ENCODE results near the gene PPFIA4. TPM values are rescaled to one million over a fixed set of nuclear protein-coding genes. Genes with fewer than 3 reads are reported as not detected.
"Not testable (repeated sequence)": the region's sequence is repeated elsewhere in the genome, so short reads cannot be mapped to it uniquely, and the experiment has no call there.

PPFIA4 gene
- total RNA-seq, 1 experiment from 2014 or later = 12.1 TPM

- H4K20me1 ChIP-seq (ENCODE audit: low read length) = no peaks in the 10 kb centered on the region
Measured at GRCh38 chr1:202981939-202982338, 44.4 kb upstream of the PPFIA4 start.

GRCh38 chr1:202982715-202983430 is 43.4 kb upstream of the PPFIA4 start:
- Histone ChIP-seq H3K4me1 (ENCODE audit: insufficient read depth, low read length) (no peaks in the 10 kb centered on the region), H3K9me2 (replicated peaks; ENCODE audit: low read length) (no peaks in the 10 kb centered on the region), H3K27me3 (ENCODE audit: low read length) (peaks cover 57% of the 10 kb centered on the region), H3K36me3 (ENCODE audit: low read depth, low read length) (no peaks in the 10 kb centered on the region), H2AFZ (ENCODE audit: low read length) (no peak overlapping the region), H3F3A (ENCODE audit: low read length, unreplicated experiment) (no peaks in the 10 kb centered on the region), H3K4me2 (ENCODE audit: low read length) (no peak overlapping the region), H4K20me1 (ENCODE audit: low read length) (no peaks in the 10 kb centered on the region), H3K4me3 (ENCODE audit: low read length) (no peak overlapping the region), H3K9me3 (ENCODE audit: low read length) (no peaks in the 10 kb centered on the region), H3K79me2 (ENCODE audit: low read length) (no peaks in the 10 kb centered on the region), H3K9ac (ENCODE audit: low read length) (no peak overlapping the region), H3K27ac (ENCODE audit: low read length) (no peak overlapping the region)
- ChIA-PET CTCF (no interaction called here), POLR2A (ENCODE audit: unreplicated experiment) (no interaction called here)
- intact Hi-C loops (cut with micrococcal nuclease) = no loop called here
- DNase-seq (peak; percentile 46), ATAC-seq (peak; percentile 18; the same call in 1 of the 2 replicates)
- BruUV-seq (replicated peaks) = no TSS peak
- TF ChIP-seq EZH2 (IDR thresholded peaks at IDR 0.05; ENCODE audit: low read length, unreplicated experiment) (no peak), CTCF (conservative IDR thresholded peaks at IDR 0.05; ENCODE audit: low read depth, low read length) (no peak), EZH2phosphoT487 (IDR thresholded peaks at IDR 0.05; ENCODE audit: borderline replicate concordance, low read length) (no peak)

More at GRCh38 chr1:202981939-202982338, 44.4 kb upstream of the PPFIA4 start:
- Histone ChIP-seq H3F3A (ENCODE audit: low read length, unreplicated experiment) (no peaks in the 10 kb centered on the region), H3K27ac (ENCODE audit: low read length) (no peak overlapping the region), H3K27me3 (ENCODE audit: low read length) (peaks cover 57% of the 10 kb centered on the region), H3K4me3 (ENCODE audit: low read length) (no peak overlapping the region), H3K36me3 (ENCODE audit: low read depth, low read length) (no peaks in the 10 kb centered on the region), H3K4me2 (ENCODE audit: low read length) (no peak overlapping the region), H3K9ac (ENCODE audit: low read length) (no peak overlapping the region), H3K79me2 (ENCODE audit: low read length) (no peaks in the 10 kb centered on the region), H3K9me3 (ENCODE audit: low read length) (no peaks in the 10 kb centered on the region), H3K4me1 (ENCODE audit: insufficient read depth, low read length) (no peaks in the 10 kb centered on the region), H3K9me2 (replicated peaks; ENCODE audit: low read length) (no peaks in the 10 kb centered on the region), H2AFZ (ENCODE audit: low read length) (no peak overlapping the region)
- CTCF ChIA-PET = no interaction called here
- no TSS peak for BruUV-seq (replicated peaks)
- ATAC-seq = no peak
- no peak for TF ChIP-seq EZH2 (IDR thresholded peaks at IDR 0.05; ENCODE audit: low read length, unreplicated experiment)
- no peak for TF ChIP-seq CTCF (conservative IDR thresholded peaks at IDR 0.05; ENCODE audit: low read depth, low read length)
- no peak for TF ChIP-seq EZH2phosphoT487 (IDR thresholded peaks at IDR 0.05; ENCODE audit: borderline replicate concordance, low read length)
- no peak for DNase-seq
- POLR2A ChIA-PET (ENCODE audit: unreplicated experiment) = no interaction called here
- intact Hi-C loops (cut with micrococcal nuclease) = no loop called here

DNA sequence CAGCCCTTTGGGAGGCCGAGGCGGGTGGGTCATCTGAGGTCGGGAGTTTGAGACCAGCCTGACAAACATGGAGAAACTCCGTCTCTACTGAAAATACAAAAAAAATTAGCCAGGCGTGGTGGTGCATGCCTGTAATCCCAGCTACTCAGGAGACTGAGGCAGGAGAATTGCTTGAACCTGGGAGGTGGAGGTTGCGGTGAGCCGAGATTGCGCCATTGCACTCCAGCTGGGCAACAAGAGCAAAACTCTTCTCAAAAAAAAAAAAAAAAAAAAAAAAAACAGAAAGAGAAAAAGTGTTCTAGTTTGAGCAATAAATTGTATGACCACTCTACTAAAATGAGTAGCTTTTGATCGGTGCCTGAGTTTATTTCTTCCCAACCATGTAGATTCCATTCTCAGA is 40.2 kb upstream of the PPFIA4 start:
- H3K36me3 ChIP-seq (ENCODE audit: low read depth, low read length); H3F3A ChIP-seq (ENCODE audit: low read length, unreplicated experiment); H3K9me2 ChIP-seq (replicated peaks; ENCODE audit: low read length); BruUV-seq (replicated peaks); H3K4me1 ChIP-seq (ENCODE audit: insufficient read depth, low read length); intact Hi-C loops (cut with micrococcal nuclease); H3K27ac ChIP-seq (ENCODE audit: low read length); CTCF ChIA-PET; H4K20me1 ChIP-seq (ENCODE audit: low read length); H3K4me3 ChIP-seq (ENCODE audit: low read length); POLR2A ChIA-PET (ENCODE audit: unreplicated experiment); ATAC-seq; H3K79me2 ChIP-seq (ENCODE audit: low read length); H3K4me2 ChIP-seq (ENCODE audit: low read length); H3K9ac ChIP-seq (ENCODE audit: low read length); DNase-seq; H2AFZ ChIP-seq (ENCODE audit: low read length); H3K9me3 ChIP-seq (ENCODE audit: low read length): not testable (repeated sequence)
- peaks cover 45% of the 10 kb centered on the region for H3K27me3 ChIP-seq (ENCODE audit: low read length)

Data from PC-3 (cell line).